ENCODE data around the gene SMC1B.
"Not testable (repeated sequence)": the region's sequence is repeated elsewhere in the genome, so short reads cannot be mapped to it uniquely, and the experiment has no call there.

Gene SMC1B

GRCh38 chr22:45413368-45414211 lies at the start of gene SMC1B, which contains the start of gene RIBC2:
SMC1B (minus strand) TSS chr22:45413599; CDS start chr22:45413567, 32 bp downstream.
RIBC2 (plus strand) TSS chr22:45413693; CDS start chr22:45413887, 194 bp downstream.
- peak; percentile 88 for DNase-seq

GRCh38 chr22:45462034-45462655 lies 48.7 kb upstream of the SMC1B start:
- no peak for DNase-seq

- DNase-seq, result no peak
Measured at GRCh38 chr22:45460288-45461109, 47.1 kb upstream of the SMC1B start.

- no peak for DNase-seq
Measured at GRCh38 chr22:45459235-45459634, 45.8 kb upstream of the SMC1B start.

GRCh38 chr22:45458532-45458931 lies 45.1 kb upstream of the SMC1B start:
- no peak for DNase-seq

GRCh38 chr22:45456811-45457210 lies 43.4 kb upstream of the SMC1B start:
- DNase-seq, result no peak

- DNase-seq, result no peak
Measured at GRCh38 chr22:45455621-45456020, 42.2 kb upstream of the SMC1B start.

GRCh38 chr22:45455212-45455611 lies 41.8 kb upstream of the SMC1B start:
- no peak for DNase-seq

GRCh38 chr22:45454275-45454674 lies 40.9 kb upstream of the SMC1B start:
- no peak for DNase-seq

- no peak for DNase-seq
Measured at GRCh38 chr22:45453764-45454163, 40.4 kb upstream of the SMC1B start.

- no peak for DNase-seq
Measured at GRCh38 chr22:45452565-45453379, 39.4 kb upstream of the SMC1B start.

- no peak for DNase-seq
Measured at GRCh38 chr22:45451972-45452371, 38.6 kb upstream of the SMC1B start.

- DNase-seq, result no peak
Measured at GRCh38 chr22:45450921-45451651, 37.7 kb upstream of the SMC1B start.

- DNase-seq, result no peak
Measured at GRCh38 chr22:45450101-45450785, 36.8 kb upstream of the SMC1B start.

- DNase-seq, result not testable (repeated sequence)
Measured at GRCh38 chr22:45449442-45449841, 36.0 kb upstream of the SMC1B start.

GRCh38 chr22:45448431-45448830 lies 35.0 kb upstream of the SMC1B start:
- no peak for DNase-seq

- DNase-seq, result not testable (repeated sequence)
Measured at GRCh38 chr22:45447596-45447995, 34.2 kb upstream of the SMC1B start.

GRCh38 chr22:45446216-45446615 lies 32.8 kb upstream of the SMC1B start:
- no peak for DNase-seq

GRCh38 chr22:45445031-45445710 lies 31.8 kb upstream of the SMC1B start:
- DNase-seq, result no peak

- no peak for DNase-seq
Measured at GRCh38 chr22:45444168-45444567, 30.8 kb upstream of the SMC1B start.
